ENCODE measurements around the gene PEX10. TPM values are rescaled to one million over a fixed set of nuclear protein-coding genes. Genes with fewer than 3 reads are reported as not detected.

The PEX10 gene
- total RNA-seq, 1 donor: 34.7 TPM

GRCh38 chr1:2418791-2419320, 6.5 kb upstream of the PEX10 start:
- TF ChIP-seq, protein P1, sequence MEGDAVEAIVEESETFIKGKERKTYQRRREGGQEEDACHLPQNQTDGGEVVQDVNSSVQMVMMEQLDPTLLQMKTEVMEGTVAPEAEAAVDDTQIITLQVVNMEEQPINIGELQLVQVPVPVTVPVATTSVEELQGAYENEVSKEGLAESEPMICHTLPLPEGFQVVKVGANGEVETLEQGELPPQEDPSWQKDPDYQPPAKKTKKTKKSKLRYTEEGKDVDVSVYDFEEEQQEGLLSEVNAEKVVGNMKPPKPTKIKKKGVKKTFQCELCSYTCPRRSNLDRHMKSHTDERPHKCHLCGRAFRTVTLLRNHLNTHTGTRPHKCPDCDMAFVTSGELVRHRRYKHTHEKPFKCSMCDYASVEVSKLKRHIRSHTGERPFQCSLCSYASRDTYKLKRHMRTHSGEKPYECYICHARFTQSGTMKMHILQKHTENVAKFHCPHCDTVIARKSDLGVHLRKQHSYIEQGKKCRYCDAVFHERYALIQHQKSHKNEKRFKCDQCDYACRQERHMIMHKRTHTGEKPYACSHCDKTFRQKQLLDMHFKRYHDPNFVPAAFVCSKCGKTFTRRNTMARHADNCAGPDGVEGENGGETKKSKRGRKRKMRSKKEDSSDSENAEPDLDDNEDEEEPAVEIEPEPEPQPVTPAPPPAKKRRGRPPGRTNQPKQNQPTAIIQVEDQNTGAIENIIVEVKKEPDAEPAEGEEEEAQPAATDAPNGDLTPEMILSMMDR (IDR thresholded peaks at IDR 0.05; ENCODE audit: extremely low read depth, low read depth, low read length): no peak
- H2AFZ ChIP-seq (ENCODE audit: low read length): no peak overlapping the region
- H3K4me2 ChIP-seq (ENCODE audit: insufficient read depth, low read length): no peak overlapping the region
- H3K9me3 ChIP-seq (ENCODE audit: low read depth, low read length): no peaks in the 10 kb centered on the region
- H3K27me3 ChIP-seq (ENCODE audit: insufficient read depth, low read length): peaks cover 19% of the 10 kb centered on the region
- H3K36me3 ChIP-seq (ENCODE audit: insufficient read depth, low read length): no peaks in the 10 kb centered on the region
- H3K4me1 ChIP-seq (ENCODE audit: insufficient read depth, low read length): peaks cover 6% of the 10 kb centered on the region
- no peaks in the 10 kb centered on the region for H3K79me2 ChIP-seq (ENCODE audit: insufficient read depth, low read length)
- no peak overlapping the region for H3K4me3 ChIP-seq (ENCODE audit: insufficient read depth, low read length)
- no peak overlapping the region for H3K27ac ChIP-seq (ENCODE audit: low read depth, low read length)
- no peaks in the 10 kb centered on the region for H4K20me1 ChIP-seq (ENCODE audit: insufficient read depth, low read length)
- no peak for DNase-seq (ENCODE audit: insufficient read length, low spot score, missing footprints)

DNA sequence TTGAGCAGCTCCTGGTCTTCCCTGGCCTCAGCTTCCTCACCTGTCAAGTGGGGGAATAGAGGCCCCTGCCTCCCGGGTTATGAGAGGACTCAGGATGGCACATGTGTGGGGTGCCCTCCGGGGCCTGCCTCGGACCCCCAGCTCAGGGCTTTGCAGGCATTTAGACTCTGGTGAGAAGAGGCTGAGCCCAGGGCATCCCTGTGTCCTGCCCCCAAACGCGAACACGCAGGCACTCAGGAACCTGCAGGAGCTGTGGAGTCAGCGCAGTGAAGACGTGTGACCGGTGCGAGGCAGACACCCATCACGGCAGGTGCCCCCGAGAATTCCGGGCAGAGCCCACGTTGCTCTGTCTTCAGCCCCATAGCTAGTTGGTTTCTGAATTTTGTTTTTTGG, 5.5 kb upstream of the PEX10 start:
- peaks cover 12% of the 10 kb centered on the region for H3K4me1 ChIP-seq (ENCODE audit: insufficient read depth, low read length)
- no peaks in the 10 kb centered on the region for H3K9me3 ChIP-seq (ENCODE audit: low read depth, low read length)
- no peak overlapping the region for H3K27ac ChIP-seq (ENCODE audit: low read depth, low read length)
- TF ChIP-seq, protein P1 (IDR thresholded peaks at IDR 0.05; ENCODE audit: extremely low read depth, low read depth, low read length): no peak
- no peak overlapping the region for H3K4me2 ChIP-seq (ENCODE audit: insufficient read depth, low read length)
- H3K4me3 ChIP-seq (ENCODE audit: insufficient read depth, low read length): no peak overlapping the region
- no peak overlapping the region for H2AFZ ChIP-seq (ENCODE audit: low read length)
- no peak for DNase-seq (ENCODE audit: insufficient read length, low spot score, missing footprints)
- H3K36me3 ChIP-seq (ENCODE audit: insufficient read depth, low read length): no peaks in the 10 kb centered on the region
- no peaks in the 10 kb centered on the region for H4K20me1 ChIP-seq (ENCODE audit: insufficient read depth, low read length)
- peaks cover 19% of the 10 kb centered on the region for H3K27me3 ChIP-seq (ENCODE audit: insufficient read depth, low read length)
- H3K79me2 ChIP-seq (ENCODE audit: insufficient read depth, low read length): no peaks in the 10 kb centered on the region

- Histone ChIP-seq H3K36me3 (ENCODE audit: insufficient read depth, low read length) (no peaks in the 10 kb centered on the region), H3K27me3 (ENCODE audit: insufficient read depth, low read length) (peaks cover 19% of the 10 kb centered on the region), H3K4me2 (ENCODE audit: insufficient read depth, low read length) (no peak overlapping the region), H3K27ac (ENCODE audit: low read depth, low read length) (no peak overlapping the region), H3K4me3 (ENCODE audit: insufficient read depth, low read length) (no peak overlapping the region), H4K20me1 (ENCODE audit: insufficient read depth, low read length) (no peaks in the 10 kb centered on the region), H3K79me2 (ENCODE audit: insufficient read depth, low read length) (peaks cover 1% of the 10 kb centered on the region), H2AFZ (ENCODE audit: low read length) (no peak overlapping the region), H3K9me3 (ENCODE audit: low read depth, low read length) (no peaks in the 10 kb centered on the region), H3K4me1 (ENCODE audit: insufficient read depth, low read length) (peaks cover 12% of the 10 kb centered on the region)
- TF ChIP-seq, protein P1 (IDR thresholded peaks at IDR 0.05; ENCODE audit: extremely low read depth, low read depth, low read length): no peak
- no peak for DNase-seq (ENCODE audit: insufficient read length, low spot score, missing footprints)
These were observed 4.9 kb upstream of the PEX10 start for GRCh38 chr1:2417083-2417832.

- TF ChIP-seq, protein P1 (IDR thresholded peaks at IDR 0.05; ENCODE audit: extremely low read depth, low read depth, low read length): no peak
- H3K27ac ChIP-seq (ENCODE audit: low read depth, low read length): no peak overlapping the region
- no peaks in the 10 kb centered on the region for H3K36me3 ChIP-seq (ENCODE audit: insufficient read depth, low read length)
- peaks cover 10% of the 10 kb centered on the region for H3K79me2 ChIP-seq (ENCODE audit: insufficient read depth, low read length)
- peaks cover 15% of the 10 kb centered on the region for H3K4me1 ChIP-seq (ENCODE audit: insufficient read depth, low read length)
- no peaks in the 10 kb centered on the region for H4K20me1 ChIP-seq (ENCODE audit: insufficient read depth, low read length)
- H3K27me3 ChIP-seq (ENCODE audit: insufficient read depth, low read length): peaks cover 19% of the 10 kb centered on the region
- H3K9me3 ChIP-seq (ENCODE audit: low read depth, low read length): no peaks in the 10 kb centered on the region
- no peak for DNase-seq (ENCODE audit: insufficient read length, low spot score, missing footprints)
- H2AFZ ChIP-seq (ENCODE audit: low read length): no peak overlapping the region
- H3K4me3 ChIP-seq (ENCODE audit: insufficient read depth, low read length): no peak overlapping the region
- no peak overlapping the region for H3K4me2 ChIP-seq (ENCODE audit: insufficient read depth, low read length)
These were observed 4.0 kb upstream of the PEX10 start for GRCh38 chr1:2416403-2416802.
